ENCODE measurements around the gene PPP6R2.
A peak's percentile ranks its signal among the peaks of the same experiment; 100 is the strongest.

Gene PPP6R2

DNA sequence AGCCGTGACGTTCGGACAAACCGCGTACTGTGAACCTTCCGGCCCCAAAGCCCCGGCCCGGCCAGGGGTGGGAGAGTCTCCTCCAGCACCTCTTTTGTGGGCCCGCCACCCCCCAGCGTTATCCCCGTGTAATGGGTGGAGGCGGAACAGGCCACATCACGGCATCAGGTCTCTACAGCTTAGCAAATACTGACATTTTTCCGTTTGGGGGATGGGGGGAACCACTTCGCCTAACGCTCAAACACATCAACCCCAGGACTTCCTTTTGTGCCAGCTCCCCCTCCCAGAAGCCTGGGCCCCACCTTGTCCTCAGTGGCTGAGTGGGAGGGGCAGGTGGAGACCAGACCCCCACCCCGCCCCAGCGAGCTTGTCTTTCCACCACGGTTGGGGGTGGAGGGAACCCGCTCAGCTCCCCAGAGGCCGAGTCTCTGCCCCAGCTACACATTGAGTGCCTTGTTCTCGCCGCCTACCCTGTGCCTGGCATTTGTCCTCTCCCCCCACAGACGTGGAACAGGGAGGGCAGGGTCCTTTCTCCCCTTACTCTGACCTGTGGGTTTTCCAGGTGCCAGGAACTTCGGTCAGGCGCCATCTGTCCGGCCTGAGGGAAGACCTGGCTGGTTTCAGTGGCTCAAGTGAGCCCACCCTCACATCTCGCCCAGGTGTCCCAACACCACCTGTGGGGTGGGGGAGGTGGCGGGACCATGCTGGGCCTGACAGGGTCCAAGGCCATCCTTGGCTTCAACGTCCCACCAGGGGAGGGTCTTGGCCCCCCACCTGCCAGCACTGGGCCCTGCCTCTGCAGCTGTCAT, 102.1 kb downstream of the PPP6R2 start:
- no peak for DNase-seq (ENCODE audit: low read depth, low spot score)

- no peak for DNase-seq (ENCODE audit: low read depth, low spot score)
Observed at GRCh38 chr22:50445880-50446707, 103.0 kb downstream of the PPP6R2 start.

DNA sequence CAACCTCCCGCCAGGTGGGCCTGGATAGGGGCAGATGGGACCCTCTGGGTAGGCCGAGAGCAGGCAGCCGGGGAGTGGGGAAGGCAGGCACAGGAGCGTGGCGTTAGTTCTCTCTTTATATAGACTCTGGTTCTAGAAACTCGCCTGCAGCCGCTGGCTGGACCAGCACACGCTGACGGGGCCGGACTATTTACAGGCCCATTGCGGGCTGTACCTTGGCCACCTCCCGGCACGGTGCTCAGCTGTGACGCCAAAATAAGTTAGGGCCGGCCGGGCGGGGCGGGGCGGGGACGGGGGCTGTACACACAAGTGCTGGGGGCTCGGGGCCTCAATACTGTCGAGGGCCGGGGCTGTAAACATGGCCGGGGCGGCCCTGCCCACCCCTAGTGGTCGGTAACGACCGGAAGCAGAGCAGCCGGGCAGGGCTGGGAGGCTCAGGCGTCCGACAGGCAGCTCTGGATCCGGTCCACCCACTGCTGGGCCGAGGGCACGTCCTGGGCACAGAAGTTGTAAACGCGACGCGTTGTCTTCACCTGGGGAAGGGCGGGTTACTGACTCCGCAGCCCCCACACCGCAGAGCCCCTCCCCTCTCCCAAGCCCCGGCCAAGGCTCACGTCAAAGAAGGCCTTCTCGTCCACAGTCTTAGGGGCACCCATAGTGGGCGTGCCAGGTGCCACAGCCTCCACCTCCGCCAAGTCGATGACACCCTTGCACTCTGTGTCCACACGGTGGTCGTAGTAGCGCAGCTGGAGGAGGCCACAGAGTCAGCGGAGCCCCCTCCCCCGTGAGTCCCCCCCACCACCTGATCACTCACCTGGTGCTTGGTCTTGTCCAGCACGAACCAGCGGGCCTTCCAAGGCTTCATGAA, 103.8 kb downstream of the PPP6R2 start:
- DNase-seq (ENCODE audit: low read depth, low spot score), result no peak

DNA sequence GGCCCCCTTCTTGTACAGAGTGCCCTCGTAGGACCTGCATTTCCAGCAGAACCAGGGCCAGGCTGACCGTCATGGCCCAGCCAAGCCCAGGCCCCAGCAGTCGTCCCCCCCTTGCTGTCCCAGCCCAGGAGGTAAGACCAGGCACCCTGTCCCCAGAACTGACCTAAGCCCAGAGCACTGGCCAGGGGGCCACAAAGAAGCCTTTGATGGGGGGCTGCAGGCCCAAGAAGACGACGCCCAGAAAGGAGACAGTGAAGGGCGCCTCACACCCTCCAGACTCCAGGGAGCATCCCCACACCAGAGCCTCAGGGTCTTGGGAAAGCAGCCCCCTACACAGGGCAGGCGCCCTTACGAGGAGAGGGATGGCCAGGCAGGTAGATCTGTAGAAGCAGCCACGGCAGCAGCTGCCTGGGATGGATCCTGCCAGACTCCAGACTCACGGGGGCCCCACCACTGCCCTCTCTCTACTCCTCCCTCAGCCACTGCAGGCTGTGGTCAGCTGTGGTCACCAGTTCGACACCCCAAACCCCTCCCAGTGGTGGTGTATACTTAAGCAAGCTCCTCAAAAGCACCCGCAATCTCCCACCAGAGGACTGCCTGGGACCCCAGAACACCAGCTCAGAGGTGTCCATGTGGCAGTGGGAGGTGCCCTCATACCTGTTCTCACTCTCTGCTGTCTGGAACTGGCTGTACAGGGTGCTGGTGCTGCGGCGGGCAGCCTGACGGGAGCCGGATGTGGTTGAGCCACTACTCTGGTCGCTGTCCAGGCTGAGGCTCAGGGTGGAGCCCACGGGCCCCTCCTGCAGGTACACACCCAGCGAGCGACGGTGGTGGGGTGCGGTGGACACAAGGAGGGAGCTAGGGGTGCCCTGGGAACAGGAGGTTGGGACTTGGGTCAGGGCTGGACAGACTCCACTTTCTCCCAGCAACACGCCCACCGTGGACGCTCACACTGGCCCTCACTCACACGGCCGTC, 104.7 kb downstream of the PPP6R2 start:
- DNase-seq (ENCODE audit: low read depth, low spot score), result no peak

GRCh38 chr22:50452649-50453048, 109.5 kb downstream of the PPP6R2 start:
- DNase-seq (ENCODE audit: low read depth, low spot score), result no peak

GRCh38 chr22:50454556-50455075, 111.5 kb downstream of the PPP6R2 start:
- DNase-seq (ENCODE audit: low read depth, low spot score), result no peak

GRCh38 chr22:50455201-50455600, 112.1 kb downstream of the PPP6R2 start:
- DNase-seq (ENCODE audit: low read depth, low spot score), result no peak

DNA sequence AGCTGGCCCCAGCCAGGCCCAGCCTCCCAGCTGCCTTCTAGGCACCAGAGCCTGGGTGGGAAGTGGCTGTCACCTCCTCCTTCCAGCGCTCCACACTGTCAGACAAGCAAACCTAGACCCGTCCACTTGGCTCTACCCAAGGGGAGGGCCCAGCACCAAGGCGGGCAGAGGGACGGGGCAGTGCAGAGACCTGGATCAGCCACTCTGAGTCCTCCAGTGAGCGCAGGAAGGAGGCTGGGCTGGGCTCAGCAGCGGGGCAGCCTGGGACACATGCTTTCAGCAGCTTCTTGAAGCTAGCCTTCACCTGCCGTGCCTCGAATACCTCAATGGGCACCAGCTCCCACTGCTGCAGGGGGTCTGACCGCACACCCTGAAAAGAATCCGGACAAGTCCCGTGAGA, 112.9 kb downstream of the PPP6R2 start:
- DNase-seq (ENCODE audit: low read depth, low spot score), result no peak

- no peak for DNase-seq (ENCODE audit: low read depth, low spot score)
Observed at GRCh38 chr22:50456466-50457234, 113.5 kb downstream of the PPP6R2 start.

- DNase-seq (ENCODE audit: low read depth, low spot score), result no peak
Observed at GRCh38 chr22:50459016-50459415, 115.9 kb downstream of the PPP6R2 start.

DNA sequence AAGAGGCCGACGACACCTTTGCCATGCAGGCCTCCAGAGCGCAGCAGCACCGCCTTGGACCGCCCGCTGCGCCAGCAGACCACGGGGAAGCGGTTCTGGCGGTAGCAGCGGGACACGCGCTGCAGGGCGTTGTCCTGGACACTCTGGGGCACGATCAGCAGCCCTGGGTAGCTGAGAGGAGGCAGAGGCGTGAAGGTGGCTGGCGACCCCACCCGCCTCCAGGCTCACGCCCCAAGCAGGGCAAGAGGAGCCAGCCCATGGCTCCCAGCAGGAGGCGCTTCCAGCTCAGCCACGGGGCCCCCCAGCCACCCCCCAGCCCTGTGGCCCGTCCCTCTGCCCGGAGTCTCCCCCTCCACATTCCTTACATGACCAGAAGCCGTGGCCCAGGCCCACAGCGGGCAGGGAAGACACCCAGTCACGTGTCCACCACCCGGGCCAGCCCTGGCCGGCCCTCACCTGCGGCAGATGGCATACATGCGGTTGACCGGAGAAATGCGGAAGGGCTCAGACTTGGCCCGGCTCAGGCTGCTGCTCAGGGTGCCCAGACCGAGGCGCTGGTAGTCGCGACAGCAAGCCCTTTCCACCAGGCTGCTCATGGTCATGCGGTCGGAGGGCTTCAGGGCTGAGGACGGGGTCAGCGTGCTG, 116.5 kb downstream of the PPP6R2 start:
- DNase-seq (ENCODE audit: low read depth, low spot score), result no peak

GRCh38 chr22:50460938-50461337, 117.8 kb downstream of the PPP6R2 start:
- peak; percentile 50 for DNase-seq (ENCODE audit: low read depth, low spot score)

GRCh38 chr22:50461536-50461935, 118.4 kb downstream of the PPP6R2 start:
- no peak for DNase-seq (ENCODE audit: low read depth, low spot score)

- no peak for DNase-seq (ENCODE audit: low read depth, low spot score)
Observed at GRCh38 chr22:50461979-50462540, 118.9 kb downstream of the PPP6R2 start.

GRCh38 chr22:50463188-50463900, 120.2 kb downstream of the PPP6R2 start:
- no peak for DNase-seq (ENCODE audit: low read depth, low spot score)

- DNase-seq (ENCODE audit: low read depth, low spot score), result no peak
Observed at GRCh38 chr22:50464451-50464850, 121.3 kb downstream of the PPP6R2 start.

- DNase-seq (ENCODE audit: low read depth, low spot score), result no peak
Observed at GRCh38 chr22:50465066-50465930, 122.2 kb downstream of the PPP6R2 start.

Measured in ELF-1 (cell line).